NCI-H345 treated with DMSO at 0.1 percent for 48 hours (cell line): ENCODE data around the gene LAMA2.
A peak's percentile ranks its signal among the peaks of the same experiment; 100 is the strongest.

Experiments
- DNase-seq: peaks from one replicate; lab custom pipeline; 2025; ENCODE audit not compliant: unreplicated experiment; lab: John Stamatoyannopoulos, UW

LAMA2 gene

DNA sequence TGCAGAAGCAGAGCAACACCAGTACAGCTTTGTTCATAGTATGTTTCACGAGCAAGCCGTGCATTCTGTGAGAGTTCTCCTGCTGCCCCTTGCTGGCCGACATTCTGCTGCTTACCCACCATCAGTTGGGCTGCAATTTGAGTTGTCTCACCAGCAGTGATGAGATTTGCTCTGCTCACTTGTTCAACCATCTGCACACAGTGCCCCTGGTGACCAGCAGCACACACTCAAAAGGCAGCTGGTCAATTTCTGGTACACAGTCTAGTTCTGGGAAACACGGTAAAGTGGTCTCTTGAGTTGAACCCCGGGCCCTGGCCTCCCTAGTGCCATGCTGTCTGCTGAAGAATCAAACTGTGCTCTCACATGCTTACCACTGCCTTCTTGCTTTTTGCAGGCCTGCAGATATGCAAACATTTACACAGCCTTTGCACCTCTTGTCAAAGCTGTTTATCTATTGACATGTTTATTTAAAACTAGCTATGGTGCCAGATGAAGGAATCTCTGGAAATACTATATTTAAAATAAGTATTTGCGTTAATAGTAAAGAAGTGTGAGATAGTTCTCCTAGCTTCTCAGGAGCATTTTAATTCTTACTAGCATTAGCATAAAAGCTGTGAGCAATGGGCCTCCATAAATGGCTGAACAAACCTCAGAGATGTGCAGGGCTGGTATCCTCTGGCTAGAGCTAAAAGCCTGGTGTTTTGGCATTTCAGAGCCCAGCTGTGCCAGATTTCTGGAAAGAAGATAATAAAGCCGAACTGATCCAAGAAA lies 592.7 kb downstream of the LAMA2 start:
- no peak for DNase-seq

DNA sequence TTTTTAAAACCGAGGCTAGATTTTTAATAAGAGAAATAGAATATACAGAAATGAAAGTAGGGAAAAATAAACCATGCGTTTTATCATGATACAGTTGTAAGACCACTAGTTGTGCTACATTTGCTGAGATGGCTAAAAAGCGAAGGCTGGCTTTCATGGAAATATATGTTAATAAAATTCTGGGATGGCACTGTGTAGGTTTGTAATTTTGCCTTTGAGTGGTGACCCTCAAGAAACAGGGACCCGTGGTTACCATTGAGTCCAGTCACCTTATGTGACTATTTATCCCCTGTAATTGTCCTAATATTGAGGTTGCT lies 593.3 kb downstream of the LAMA2 start:
- no peak for DNase-seq

DNA sequence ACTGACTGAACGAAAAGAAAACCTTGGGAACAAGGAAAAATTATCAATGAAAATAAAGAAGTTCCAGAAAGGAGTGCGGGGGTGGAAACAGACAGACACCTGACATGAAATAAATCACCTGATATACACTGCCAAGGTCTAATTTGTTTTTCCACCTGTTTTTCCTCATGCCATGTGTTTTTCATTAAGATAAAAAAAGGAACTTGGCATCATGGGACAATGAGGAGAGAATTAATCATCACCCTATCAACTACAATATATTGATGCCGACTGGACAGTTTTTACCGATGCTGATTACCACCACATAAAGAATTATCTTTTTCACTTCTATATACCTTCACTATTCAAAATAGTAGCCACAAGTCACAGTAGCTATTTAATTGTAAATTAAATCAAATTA lies 593.9 kb downstream of the LAMA2 start:
- no peak for DNase-seq

DNA sequence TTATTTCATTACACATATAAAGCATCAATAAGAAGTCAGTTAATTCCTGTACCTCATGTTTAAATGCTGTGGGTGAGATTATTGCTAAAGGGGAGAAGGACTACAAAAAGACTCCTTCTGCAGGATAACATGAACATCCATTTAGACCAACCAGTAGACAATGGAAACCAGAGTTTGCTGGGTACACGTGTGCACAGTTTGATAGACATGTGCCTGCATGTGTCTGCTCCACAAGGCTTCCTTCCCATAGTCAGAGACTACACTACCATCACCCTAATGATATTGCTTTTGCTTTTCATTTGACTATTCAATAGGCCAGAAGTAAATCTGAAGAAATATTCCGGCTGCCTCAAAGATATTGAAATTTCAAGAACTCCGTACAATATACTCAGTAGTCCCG lies 595.4 kb downstream of the LAMA2 start:
- no peak for DNase-seq

DNA sequence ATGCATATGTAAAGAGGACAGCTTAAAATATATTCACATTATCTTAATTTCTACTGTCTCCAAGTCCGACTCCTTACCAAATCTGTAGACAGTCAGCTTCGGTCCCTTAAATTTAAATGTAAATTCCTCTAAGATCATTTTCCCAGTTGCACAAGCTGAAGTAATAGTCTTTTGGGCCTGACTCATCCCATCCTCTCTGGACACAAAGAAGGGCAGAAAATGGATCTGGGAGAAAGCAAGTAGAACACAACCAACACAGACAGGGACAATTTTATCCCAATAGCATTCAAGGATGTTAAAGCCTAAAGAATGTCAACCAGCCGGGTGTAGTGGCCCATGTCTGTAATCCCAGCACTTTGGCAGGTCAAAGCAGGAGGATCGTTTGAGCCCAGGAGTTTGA lies 598.8 kb downstream of the LAMA2 start:
- DNase-seq = no peak

DNA sequence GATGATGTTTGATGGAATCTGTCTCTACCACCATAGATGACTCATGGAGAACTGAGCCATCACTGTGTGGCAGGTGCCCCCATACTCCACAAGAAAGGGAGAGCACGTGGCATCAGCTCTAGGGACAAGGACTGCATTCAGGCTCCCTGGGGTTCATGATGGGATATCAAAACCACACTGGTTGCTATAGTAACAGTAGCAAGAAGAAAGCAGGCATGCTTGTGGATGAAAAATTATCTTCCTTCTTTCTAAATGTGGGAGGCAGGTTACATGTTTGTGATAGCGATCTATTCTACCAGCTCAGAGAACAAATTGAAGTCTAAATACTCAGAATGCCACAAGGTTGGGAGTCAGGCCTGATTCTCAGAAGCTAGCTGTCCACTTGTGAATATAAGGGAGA lies 602.8 kb downstream of the LAMA2 start:
- DNase-seq = no peak

DNA sequence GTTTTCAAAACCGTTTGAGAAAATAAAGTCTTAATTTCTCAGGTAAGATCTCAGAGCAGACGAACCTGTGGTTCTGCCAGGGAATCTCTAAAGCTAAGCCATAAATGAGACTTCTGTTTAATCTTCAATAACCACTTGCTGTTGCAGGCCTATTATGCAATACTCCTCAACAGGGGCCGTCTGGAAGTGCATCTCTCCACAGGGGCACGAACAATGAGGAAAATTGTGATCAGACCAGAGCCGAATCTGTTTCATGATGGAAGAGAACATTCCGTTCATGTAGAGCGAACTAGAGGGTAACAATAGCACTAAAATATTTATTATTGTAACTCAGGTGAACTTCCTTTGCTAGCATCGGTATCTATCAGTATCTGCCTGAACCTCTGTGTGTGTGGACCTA lies 603.4 kb downstream of the LAMA2 start:
- no peak for DNase-seq

DNA sequence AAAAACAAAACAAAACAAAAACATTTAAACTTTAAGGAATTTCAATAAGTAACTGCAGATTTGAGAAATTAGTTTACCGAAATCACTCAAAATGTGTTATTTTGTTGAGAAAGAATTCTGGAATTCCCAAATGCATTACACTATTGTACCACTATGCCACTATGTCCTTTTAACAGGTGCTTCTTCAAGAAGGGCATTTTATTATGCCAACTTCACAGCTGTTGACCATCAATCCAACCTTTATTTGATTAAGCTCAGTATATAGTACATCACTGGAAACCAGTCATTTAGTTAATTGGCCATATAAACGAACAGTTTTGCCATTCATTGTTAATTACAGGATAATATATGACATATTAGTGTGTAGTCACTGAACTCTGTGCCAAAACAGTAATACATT lies 605.4 kb downstream of the LAMA2 start:
- no peak for DNase-seq

DNA sequence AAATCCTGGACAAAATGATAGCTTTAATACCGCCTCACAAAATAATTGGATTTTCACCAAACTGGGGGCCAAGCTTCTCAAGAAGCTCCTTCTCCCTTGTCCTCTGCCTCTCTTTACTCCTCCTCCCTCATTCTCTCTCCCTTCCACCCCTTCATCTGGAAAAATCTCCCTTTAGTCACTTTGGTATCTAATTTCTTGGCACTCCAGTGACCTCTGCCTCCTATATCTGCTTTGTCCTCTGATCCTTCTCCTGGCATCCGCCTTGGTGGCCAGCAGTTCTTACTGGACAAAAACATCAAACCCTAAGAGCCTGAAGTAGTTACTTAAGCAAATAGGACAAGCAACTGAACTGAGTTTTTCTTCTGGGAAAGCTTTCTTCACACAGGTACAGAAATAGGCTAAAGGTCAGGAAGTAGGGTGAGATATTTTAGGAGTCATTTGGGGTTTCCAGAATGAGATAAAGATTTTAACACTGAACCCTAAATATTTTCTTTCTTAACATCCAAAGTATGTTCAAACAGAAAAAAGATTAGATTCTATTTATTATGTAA lies 606.4 kb downstream of the LAMA2 start:
- DNase-seq = no peak

DNA sequence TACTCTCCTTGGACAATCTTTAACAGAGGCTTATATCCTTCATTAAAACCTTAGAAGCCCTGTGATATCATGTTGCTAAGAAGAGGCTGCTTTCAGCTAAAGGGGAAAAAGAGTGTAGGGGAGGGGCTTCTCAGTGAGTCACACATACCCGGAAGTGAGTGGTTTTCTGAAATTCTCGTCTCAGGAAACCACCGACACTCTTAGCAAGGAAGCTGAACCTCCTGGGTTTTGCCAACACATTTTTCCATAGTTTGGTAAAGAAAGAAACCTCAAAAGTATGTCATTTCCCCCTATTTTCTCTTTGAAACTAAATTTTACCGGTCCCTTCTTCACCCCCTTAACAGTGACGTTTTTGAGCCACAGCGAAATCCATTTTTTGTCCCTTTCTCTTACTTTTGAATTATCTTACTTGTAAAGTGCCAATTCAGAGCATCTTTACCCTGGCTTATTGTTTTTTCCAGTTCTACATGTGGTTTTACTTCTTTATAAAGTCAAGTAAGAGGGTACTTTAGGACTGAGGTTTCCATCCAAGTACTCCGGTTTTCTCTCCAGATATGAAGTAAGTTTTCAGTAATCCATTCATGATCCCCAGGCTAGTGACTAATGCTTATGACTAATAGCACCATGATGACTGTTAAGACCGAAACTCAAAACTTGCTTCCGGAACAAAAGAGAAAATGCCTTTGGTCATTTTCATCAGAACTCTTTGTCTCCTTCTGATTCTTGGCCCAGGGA lies 607.8 kb downstream of the LAMA2 start:
- no peak for DNase-seq

DNA sequence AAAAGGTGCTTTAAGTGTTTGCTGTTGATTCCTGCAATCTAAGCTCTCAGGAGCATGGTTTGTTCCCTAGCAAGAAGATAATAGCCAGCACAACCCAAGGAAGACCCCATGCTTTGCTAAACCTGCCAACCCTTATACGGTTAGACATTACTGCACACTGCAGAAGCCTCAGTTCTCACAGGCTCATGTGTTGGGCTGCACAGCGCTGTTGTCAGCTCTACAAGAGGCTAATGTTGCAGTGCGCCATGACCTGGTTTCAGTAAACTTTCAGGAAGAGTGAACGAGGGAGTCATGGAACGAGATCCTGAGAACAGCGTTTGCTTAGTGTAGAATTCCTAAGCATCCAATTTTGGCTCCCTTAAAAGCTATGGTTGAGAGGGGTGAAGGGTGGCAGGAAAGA lies 608.5 kb downstream of the LAMA2 start:
- no peak for DNase-seq

DNA sequence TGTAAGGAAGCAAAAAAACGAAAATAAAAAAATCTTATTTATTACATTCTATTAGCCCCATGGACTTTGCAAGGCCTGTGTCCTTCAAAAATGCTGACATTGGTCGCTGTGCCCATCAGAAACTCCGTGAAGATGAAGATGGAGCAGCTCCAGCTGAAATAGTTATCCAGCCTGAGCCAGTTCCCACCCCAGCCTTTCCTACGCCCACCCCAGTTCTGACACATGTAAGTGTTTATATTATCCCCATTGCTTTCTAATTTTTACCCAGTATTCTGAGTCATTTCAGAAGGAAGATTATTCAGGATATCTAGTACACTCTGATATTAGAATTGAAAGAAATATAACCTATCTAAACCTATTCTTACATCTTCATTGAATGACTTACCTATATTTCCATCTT lies 609.3 kb downstream of the LAMA2 start:
- no peak for DNase-seq

DNA sequence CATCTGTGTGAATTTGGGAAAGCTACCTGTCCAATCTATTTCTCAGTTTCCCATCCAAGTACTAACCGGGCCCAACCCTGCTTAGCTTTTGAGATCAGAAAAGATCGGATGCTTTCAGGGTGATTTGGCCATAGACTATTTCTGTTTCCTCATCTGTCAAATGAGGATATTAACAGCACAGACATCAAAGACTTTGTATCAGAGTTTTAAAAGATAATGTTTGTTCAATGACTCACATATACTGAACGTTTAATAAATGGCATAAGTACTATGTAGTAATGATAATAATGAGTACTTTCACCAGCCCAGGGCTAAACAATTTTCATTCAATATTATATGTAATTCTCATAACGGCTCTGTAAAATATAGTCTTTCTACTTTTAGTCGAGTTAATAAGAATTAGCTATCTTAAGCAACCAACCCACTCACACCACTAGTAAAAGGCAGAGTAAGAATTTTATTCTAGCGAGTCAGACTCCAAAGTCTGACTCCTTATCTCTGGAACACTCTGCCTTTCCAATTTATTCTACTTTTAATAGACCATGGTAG lies 610.5 kb downstream of the LAMA2 start:
- DNase-seq = no peak

DNA sequence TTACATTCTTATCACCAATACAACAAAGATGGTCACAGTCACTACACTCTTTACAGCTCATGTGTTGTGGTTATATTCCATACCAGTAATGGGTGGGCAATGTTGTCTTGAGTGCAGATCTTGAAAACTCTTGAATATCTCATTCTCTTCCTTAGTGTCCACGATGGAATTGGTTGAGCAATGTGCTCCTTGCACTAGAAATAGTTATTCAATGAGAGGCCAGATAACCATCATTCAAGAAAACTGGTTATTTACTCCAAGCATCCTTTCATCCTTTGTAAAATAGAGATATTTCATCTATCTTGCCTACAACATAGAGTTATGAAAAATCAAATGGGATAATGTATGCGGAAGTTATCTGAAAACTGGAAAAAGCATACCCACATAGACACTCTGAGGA lies 611.2 kb downstream of the LAMA2 start:
- DNase-seq = no peak

DNA sequence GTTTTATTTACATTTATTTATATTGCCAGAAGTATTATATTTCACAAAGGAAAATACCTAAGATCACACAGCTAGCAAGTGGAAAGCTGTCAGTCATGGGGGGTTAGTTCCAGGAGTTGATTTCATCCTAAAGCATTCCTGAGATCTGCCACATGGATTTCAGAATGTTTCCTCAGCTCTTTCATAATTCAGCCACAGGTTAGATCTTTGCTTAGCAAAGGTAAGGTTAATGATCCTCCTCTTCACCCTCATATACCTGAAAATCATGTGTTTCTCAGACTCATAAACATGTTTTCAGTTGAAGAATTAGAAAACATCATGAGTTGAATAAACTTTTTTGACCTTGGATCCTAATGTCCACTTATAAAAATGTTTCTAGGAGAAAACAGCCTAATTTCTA lies 611.6 kb downstream of the LAMA2 start:
- no peak for DNase-seq

DNA sequence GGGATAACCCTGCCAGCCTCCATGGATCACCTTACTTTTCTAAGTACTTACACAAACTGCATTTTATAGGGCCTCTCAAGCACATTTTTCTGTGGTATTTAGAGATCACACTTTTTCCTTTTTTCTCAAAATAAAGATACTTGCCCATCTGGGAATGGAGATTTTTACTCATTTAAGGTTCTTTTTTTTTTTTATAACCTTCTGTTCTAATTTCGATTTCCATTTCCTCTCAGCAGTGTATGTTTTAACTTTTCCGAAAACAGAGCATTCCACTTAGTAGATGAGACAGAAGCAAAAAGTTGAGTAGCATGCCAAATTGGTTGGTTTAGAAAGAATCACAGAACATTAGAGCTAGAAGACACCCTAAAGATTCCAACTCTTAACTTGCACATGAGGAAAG lies 612.7 kb downstream of the LAMA2 start:
- DNase-seq = no peak

DNA sequence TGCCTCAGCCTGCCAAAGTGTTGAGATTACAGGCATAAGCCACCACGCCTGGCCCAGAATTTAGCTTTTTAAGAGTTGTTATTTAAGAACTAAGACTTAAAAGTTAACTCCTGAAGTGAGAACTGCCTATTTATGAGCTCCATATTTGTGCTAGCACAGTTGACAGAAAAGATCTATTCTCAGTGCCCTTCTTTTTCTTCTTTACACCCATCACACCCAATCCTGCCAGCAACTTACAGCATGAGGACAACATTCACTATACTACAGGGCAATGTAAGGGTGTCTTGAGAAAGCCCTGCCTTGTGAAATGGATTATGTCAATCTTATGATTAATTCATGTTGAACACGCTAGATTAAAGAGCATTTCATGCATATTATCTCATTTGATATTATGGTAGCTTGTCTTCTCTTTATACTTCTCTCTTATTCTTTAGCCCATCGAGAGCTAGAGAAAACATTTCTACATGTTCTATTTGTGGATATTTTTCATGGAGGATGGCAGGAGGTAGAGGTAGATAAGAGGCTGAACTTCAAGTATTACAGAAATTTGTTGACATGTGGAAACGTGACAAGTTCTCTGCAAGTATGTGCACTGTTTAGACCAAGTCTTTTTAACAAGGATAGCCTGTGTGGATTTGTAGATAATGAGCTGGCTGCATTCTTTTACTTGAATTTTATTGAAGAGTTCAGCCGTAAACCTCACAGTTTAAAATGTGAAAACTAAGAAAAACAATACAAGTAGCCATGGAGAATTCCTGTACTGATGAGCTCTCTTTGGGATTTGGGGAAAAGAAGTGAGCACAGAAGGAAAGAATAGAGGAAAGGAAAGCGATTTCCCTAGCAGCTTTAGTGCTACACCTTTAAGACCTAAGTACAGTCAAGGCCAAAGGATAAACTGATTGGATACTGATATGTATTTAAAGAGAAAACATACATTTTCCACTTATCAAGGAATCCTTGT lies 614.8 kb downstream of the LAMA2 start:
- DNase-seq = no peak

DNA sequence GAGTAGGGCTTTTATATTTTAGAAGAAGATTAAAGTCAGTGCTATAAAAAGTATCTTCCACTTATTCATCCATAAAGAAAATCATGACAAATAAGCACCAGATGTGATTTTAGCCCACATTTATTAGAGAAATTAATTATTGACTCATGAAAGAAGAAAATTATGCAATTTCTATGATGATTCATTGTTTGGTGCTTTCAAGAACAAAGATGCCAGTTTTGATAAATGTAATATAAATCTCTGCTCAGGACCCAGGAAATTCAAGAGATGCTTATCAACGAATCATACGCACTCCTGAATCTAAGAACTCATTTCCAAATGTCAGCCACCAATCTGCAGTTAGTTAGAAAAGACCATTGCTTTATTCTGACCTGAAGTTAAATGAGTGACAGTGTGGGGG lies 615.6 kb downstream of the LAMA2 start:
- DNase-seq = no peak

DNA sequence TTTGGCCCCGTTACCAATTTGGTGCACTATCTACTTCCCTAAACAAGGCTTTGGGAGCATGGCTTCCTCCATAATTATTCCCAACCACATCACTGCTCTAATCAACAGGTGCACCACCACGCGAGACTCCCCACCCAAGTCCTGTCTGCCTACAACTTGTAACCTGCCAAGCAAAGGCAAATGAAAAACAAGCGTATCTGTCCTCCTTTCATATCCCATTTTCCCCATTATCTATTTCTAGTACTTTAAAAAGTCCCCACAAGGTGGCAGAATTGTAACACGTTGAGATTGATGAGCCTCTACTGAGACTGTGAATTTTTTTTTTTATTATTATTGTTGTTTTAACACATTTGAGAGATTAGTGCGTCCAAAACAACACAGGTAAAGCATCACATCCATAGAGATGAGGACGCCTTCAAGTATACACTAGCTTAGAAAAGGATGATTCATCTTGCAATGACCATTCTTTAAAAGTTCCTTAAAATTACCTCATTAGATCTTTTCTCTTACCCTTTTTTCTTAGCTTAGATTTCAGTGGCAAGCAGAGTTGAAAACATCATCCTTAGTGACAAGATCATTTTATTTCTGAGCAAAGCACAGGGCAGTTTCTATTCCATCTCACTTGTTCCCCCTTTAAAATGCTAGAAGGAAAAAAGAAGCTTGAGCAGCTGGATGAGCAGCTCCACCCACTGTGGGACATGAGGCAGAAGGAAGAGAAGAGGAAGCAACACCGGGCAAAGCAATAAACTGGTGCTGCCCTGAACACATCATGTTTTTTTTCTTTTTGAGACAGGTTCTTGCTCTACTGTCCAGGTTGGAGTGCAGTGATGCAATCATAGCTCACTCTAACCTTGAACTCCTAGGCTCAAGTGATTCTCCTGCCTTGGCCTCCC lies 616.3 kb downstream of the LAMA2 start:
- peak; percentile 2 for DNase-seq

DNA sequence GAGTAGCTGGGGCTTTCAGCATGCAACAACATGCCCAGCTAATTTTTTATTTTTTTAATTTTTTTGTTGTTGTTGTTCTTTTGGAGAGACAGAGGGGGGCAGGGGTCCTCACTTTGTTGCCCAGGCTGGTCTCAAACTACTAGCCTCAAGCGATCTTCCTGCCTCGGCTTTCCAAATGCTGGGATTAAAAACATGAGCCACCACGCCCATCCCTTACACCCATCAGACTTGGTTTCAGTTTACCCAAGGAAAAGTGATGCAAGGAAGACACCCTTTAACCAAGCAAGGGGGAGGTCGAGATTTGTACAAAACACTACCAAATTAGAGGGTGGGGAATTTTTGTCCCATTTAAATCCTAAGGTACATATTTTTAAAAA lies 616.9 kb downstream of the LAMA2 start:
- DNase-seq = no peak
